ENCODE measurements around the gene SIX4. TPM values are rescaled to one million over a fixed set of nuclear protein-coding genes. Genes with fewer than 3 reads are reported as not detected.

SIX4 gene
- total and polyA plus RNA-seq, 9 of the 15 experiments (the other 6 are each of a cell fraction or from before 2014, with no cell fraction given), result 0.77 to 8.6 (median 5.6) TPM

- TF ChIP-seq ZBTB34 (CRISPR knock-in tag; IDR thresholded peaks at IDR 0.05) (no peak), SAP30 (IDR thresholded peaks at IDR 0.05; ENCODE audit: borderline replicate concordance, insufficient read depth, low read depth, low read length, poor library complexity, severe bottlenecking) (peak; percentile 68), MGA (IDR thresholded peaks at IDR 0.05) (peak; percentile 47), GTF2B (IDR thresholded peaks at IDR 0.05; ENCODE audit: extremely low read depth, insufficient read length) (no peak), ZBED1 (IDR thresholded peaks at IDR 0.05) (no peak), TFAP4 (CRISPR knock-in tag; IDR thresholded peaks at IDR 0.05; ENCODE audit: borderline replicate concordance) (no peak), RAD51 (IDR thresholded peaks at IDR 0.05; ENCODE audit: borderline replicate concordance, low read depth) (no peak), TAF1 (IDR thresholded peaks at IDR 0.05; ENCODE audit: control insufficient read depth, extremely low read depth, insufficient read depth, low read length, severe bottlenecking) (peak; percentile 18), ZFP36 (IDR thresholded peaks at IDR 0.05; ENCODE audit: low read depth, low read length, partially characterized antibody) (no peak), GTF2A2 (tag; IDR thresholded peaks at IDR 0.05) (no peak), HDGF (IDR thresholded peaks at IDR 0.05) (no peak)
Measured at GRCh38 chr14:60722357-60723115, 1.6 kb downstream of the SIX4 start (continued).

All from K562 (cell line).